Epithelial cell of esophagus (primary cell): ENCODE results near the gene TSPAN5.

ENCODE experiments used
- DNase-seq: peaks from one replicate; pipeline ENCODE4 v3.0.0; 2010; ENCODE audit warnings: low read depth
- H3K4me3 ChIP-seq: 2 replicates; pipeline ENCODE4 v1.5.1; 2011; ENCODE audit warnings: mild to moderate bottlenecking, low read length, control low read depth
- CTCF ChIP-seq: IDR thresholded peaks from 2 replicates; pipeline ENCODE4 v1.5.1; 2011; ENCODE audit warnings: low read depth, mild to moderate bottlenecking, low read length, control low read depth, inconsistent platforms; ENCODE audit not compliant: insufficient read depth; ENCODE audit errors: missing control alignments

TSPAN5 gene

GRCh38 chr4:98610431-98610830 is 48.0 kb downstream of the TSPAN5 start:
- no peak overlapping the region for H3K4me3 ChIP-seq
- no peak for DNase-seq
- TF ChIP-seq CTCF = no peak

- no peak overlapping the region for H3K4me3 ChIP-seq
- DNase-seq = no peak
- no peak for TF ChIP-seq CTCF
Observed at GRCh38 chr4:98609934-98610333, 48.5 kb downstream of the TSPAN5 start.

GRCh38 chr4:98608356-98608755 is 50.1 kb downstream of the TSPAN5 start:
- no peak for TF ChIP-seq CTCF
- no peak overlapping the region for H3K4me3 ChIP-seq
- DNase-seq = no peak

GRCh38 chr4:98606894-98607293 is 51.5 kb downstream of the TSPAN5 start:
- no peak for TF ChIP-seq CTCF
- DNase-seq = no peak
- no peak overlapping the region for H3K4me3 ChIP-seq

GRCh38 chr4:98605216-98605615 is 53.2 kb downstream of the TSPAN5 start:
- no peak for DNase-seq
- no peak overlapping the region for H3K4me3 ChIP-seq
- no peak for TF ChIP-seq CTCF

- no peak for TF ChIP-seq CTCF
- DNase-seq = no peak
Observed at GRCh38 chr4:98604723-98605122, 53.7 kb downstream of the TSPAN5 start.

GRCh38 chr4:98603683-98604521 is 54.5 kb downstream of the TSPAN5 start:
- DNase-seq = no peak
- no peak overlapping the region for H3K4me3 ChIP-seq
- no peak for TF ChIP-seq CTCF

More at GRCh38 chr4:98604723-98605122, 53.7 kb downstream of the TSPAN5 start:
- no peak overlapping the region for H3K4me3 ChIP-seq
